Measurements from ENCODE around the gene PDE8A.
A peak's percentile ranks its signal among the peaks of the same experiment; 100 is the strongest.

The PDE8A gene

DNA sequence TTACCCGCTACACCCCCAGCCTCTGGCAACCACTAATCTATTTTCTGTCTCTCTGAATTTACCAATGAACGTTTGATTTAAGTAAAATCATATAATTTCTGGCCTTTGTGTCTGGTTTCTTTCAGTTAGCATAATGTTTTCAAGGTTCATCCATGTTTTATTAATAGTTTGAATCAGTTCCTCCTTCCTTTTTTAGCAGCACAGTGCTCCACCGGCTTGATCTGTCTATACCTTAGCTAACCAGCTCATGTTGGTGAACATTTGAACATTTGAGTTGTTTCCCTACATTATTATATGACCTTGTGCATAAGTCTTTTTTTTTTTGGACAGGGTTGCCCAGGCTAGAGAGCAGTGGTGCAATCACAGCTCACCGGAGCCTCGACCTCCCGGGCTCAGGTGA, 33.3 kb downstream of the PDE8A start:
- H3K9me3 ChIP-seq (ENCODE audit: control insufficient read depth, low read length): no peaks in the 10 kb centered on the region
- no peak for DNase-seq (ENCODE audit: low read depth)
- peaks cover 42% of the 10 kb centered on the region for H3K4me1 ChIP-seq (ENCODE audit: control insufficient read depth, insufficient read depth, low read length)
- no peak overlapping the region for H3K9ac ChIP-seq (ENCODE audit: low read length)
- no peak overlapping the region for H3K4me3 ChIP-seq (ENCODE audit: low read length)
- H3K36me3 ChIP-seq (ENCODE audit: control insufficient read depth, insufficient read depth, low read length, severe bottlenecking): no peaks in the 10 kb centered on the region
- H3K27me3 ChIP-seq (replicated peaks; ENCODE audit: control insufficient read depth, insufficient read depth, low read length): no peaks in the 10 kb centered on the region

- no peak for DNase-seq (ENCODE audit: low read depth)
- H3K4me3 ChIP-seq (ENCODE audit: low read length): no peak overlapping the region
- peaks cover 28% of the 10 kb centered on the region for H3K4me1 ChIP-seq (ENCODE audit: control insufficient read depth, insufficient read depth, low read length)
- H3K27me3 ChIP-seq (replicated peaks; ENCODE audit: control insufficient read depth, insufficient read depth, low read length): no peaks in the 10 kb centered on the region
- H3K9me3 ChIP-seq (ENCODE audit: control insufficient read depth, low read length): no peaks in the 10 kb centered on the region
- H3K9ac ChIP-seq (ENCODE audit: low read length): no peak overlapping the region
- no peaks in the 10 kb centered on the region for H3K36me3 ChIP-seq (ENCODE audit: control insufficient read depth, insufficient read depth, low read length, severe bottlenecking)
These were observed 34.6 kb downstream of the PDE8A start for GRCh38 chr15:85016275-85016674.

GRCh38 chr15:85019815-85020590, 38.3 kb downstream of the PDE8A start:
- DNase-seq (ENCODE audit: low read depth): no peak
- H3K9ac ChIP-seq (ENCODE audit: low read length): no peak overlapping the region
- no peak overlapping the region for H3K4me3 ChIP-seq (ENCODE audit: low read length)

GRCh38 chr15:85021409-85021808, 39.8 kb downstream of the PDE8A start:
- Histone ChIP-seq H3K4me1 (ENCODE audit: control insufficient read depth, insufficient read depth, low read length) (peaks cover 26% of the 10 kb centered on the region), H3K27me3 (replicated peaks; ENCODE audit: control insufficient read depth, insufficient read depth, low read length) (no peaks in the 10 kb centered on the region), H3K36me3 (ENCODE audit: control insufficient read depth, insufficient read depth, low read length, severe bottlenecking) (no peaks in the 10 kb centered on the region), H3K4me3 (ENCODE audit: low read length) (no peak overlapping the region), H3K9me3 (ENCODE audit: control insufficient read depth, low read length) (no peaks in the 10 kb centered on the region), H3K9ac (ENCODE audit: low read length) (no peak overlapping the region)
- no peak for DNase-seq (ENCODE audit: low read depth)

More at GRCh38 chr15:85019815-85020590, 38.3 kb downstream of the PDE8A start:
- Histone ChIP-seq H3K27me3 (replicated peaks; ENCODE audit: control insufficient read depth, insufficient read depth, low read length) (no peaks in the 10 kb centered on the region), H3K36me3 (ENCODE audit: control insufficient read depth, insufficient read depth, low read length, severe bottlenecking) (no peaks in the 10 kb centered on the region), H3K4me1 (ENCODE audit: control insufficient read depth, insufficient read depth, low read length) (peaks cover 15% of the 10 kb centered on the region), H3K9me3 (ENCODE audit: control insufficient read depth, low read length) (no peaks in the 10 kb centered on the region)

GRCh38 chr15:85022860-85023403, 41.3 kb downstream of the PDE8A start:
- H3K27me3 ChIP-seq (replicated peaks; ENCODE audit: control insufficient read depth, insufficient read depth, low read length): no peaks in the 10 kb centered on the region
- no peaks in the 10 kb centered on the region for H3K36me3 ChIP-seq (ENCODE audit: control insufficient read depth, insufficient read depth, low read length, severe bottlenecking)
- H3K9me3 ChIP-seq (ENCODE audit: control insufficient read depth, low read length): no peaks in the 10 kb centered on the region
- peaks cover 38% of the 10 kb centered on the region for H3K4me1 ChIP-seq (ENCODE audit: control insufficient read depth, insufficient read depth, low read length)
- no peak overlapping the region for H3K9ac ChIP-seq (ENCODE audit: low read length)
- DNase-seq (ENCODE audit: low read depth): no peak
- H3K4me3 ChIP-seq (ENCODE audit: low read length): no peak overlapping the region

GRCh38 chr15:85024003-85024402, 42.3 kb downstream of the PDE8A start:
- Histone ChIP-seq H3K36me3 (ENCODE audit: control insufficient read depth, insufficient read depth, low read length, severe bottlenecking) (no peaks in the 10 kb centered on the region), H3K9me3 (ENCODE audit: control insufficient read depth, low read length) (no peaks in the 10 kb centered on the region), H3K4me3 (ENCODE audit: low read length) (no peak overlapping the region), H3K9ac (ENCODE audit: low read length) (no peak overlapping the region), H3K4me1 (ENCODE audit: control insufficient read depth, insufficient read depth, low read length) (peaks cover 47% of the 10 kb centered on the region), H3K27me3 (replicated peaks; ENCODE audit: control insufficient read depth, insufficient read depth, low read length) (no peaks in the 10 kb centered on the region)
- DNase-seq (ENCODE audit: low read depth): no peak

GRCh38 chr15:85024509-85025336, 43.1 kb downstream of the PDE8A start:
- no peaks in the 10 kb centered on the region for H3K27me3 ChIP-seq (replicated peaks; ENCODE audit: control insufficient read depth, insufficient read depth, low read length)
- peaks cover 47% of the 10 kb centered on the region for H3K4me1 ChIP-seq (ENCODE audit: control insufficient read depth, insufficient read depth, low read length)
- H3K36me3 ChIP-seq (ENCODE audit: control insufficient read depth, insufficient read depth, low read length, severe bottlenecking): no peaks in the 10 kb centered on the region
- H3K4me3 ChIP-seq (ENCODE audit: low read length): peak overlapping the region; percentile 3
- no peaks in the 10 kb centered on the region for H3K9me3 ChIP-seq (ENCODE audit: control insufficient read depth, low read length)
- no peak for DNase-seq (ENCODE audit: low read depth)
- H3K9ac ChIP-seq (ENCODE audit: low read length): no peak overlapping the region

- Histone ChIP-seq H3K27me3 (replicated peaks; ENCODE audit: control insufficient read depth, insufficient read depth, low read length) (no peaks in the 10 kb centered on the region), H3K36me3 (ENCODE audit: control insufficient read depth, insufficient read depth, low read length, severe bottlenecking) (no peaks in the 10 kb centered on the region), H3K9ac (ENCODE audit: low read length) (no peak overlapping the region), H3K4me1 (ENCODE audit: control insufficient read depth, insufficient read depth, low read length) (peaks cover 56% of the 10 kb centered on the region), H3K9me3 (ENCODE audit: control insufficient read depth, low read length) (no peaks in the 10 kb centered on the region), H3K4me3 (ENCODE audit: low read length) (no peak overlapping the region)
- no peak for DNase-seq (ENCODE audit: low read depth)
These were observed 44.0 kb downstream of the PDE8A start for GRCh38 chr15:85025516-85026251.

- Histone ChIP-seq H3K36me3 (ENCODE audit: control insufficient read depth, insufficient read depth, low read length, severe bottlenecking) (no peaks in the 10 kb centered on the region), H3K27me3 (replicated peaks; ENCODE audit: control insufficient read depth, insufficient read depth, low read length) (no peaks in the 10 kb centered on the region), H3K9ac (ENCODE audit: low read length) (no peak overlapping the region), H3K9me3 (ENCODE audit: control insufficient read depth, low read length) (no peaks in the 10 kb centered on the region), H3K4me1 (ENCODE audit: control insufficient read depth, insufficient read depth, low read length) (peaks cover 63% of the 10 kb centered on the region), H3K4me3 (ENCODE audit: low read length) (peak overlapping the region; percentile 20)
- DNase-seq (ENCODE audit: low read depth): peak; percentile 35
These were observed 44.8 kb downstream of the PDE8A start for GRCh38 chr15:85026304-85027032.

- H3K36me3 ChIP-seq (ENCODE audit: control insufficient read depth, insufficient read depth, low read length, severe bottlenecking): no peaks in the 10 kb centered on the region
- no peaks in the 10 kb centered on the region for H3K27me3 ChIP-seq (replicated peaks; ENCODE audit: control insufficient read depth, insufficient read depth, low read length)
- H3K9ac ChIP-seq (ENCODE audit: low read length): no peak overlapping the region
- no peak for DNase-seq (ENCODE audit: low read depth)
- peak overlapping the region; percentile 20 for H3K4me3 ChIP-seq (ENCODE audit: low read length)
- peaks cover 63% of the 10 kb centered on the region for H3K4me1 ChIP-seq (ENCODE audit: control insufficient read depth, insufficient read depth, low read length)
- H3K9me3 ChIP-seq (ENCODE audit: control insufficient read depth, low read length): no peaks in the 10 kb centered on the region
These were observed 45.4 kb downstream of the PDE8A start for GRCh38 chr15:85027033-85027380.
